Suprapubic skin (tissue), 4 donors: ENCODE measurements around the gene DHX58. TPM values are rescaled to one million over a fixed set of nuclear protein-coding genes. Genes with fewer than 3 reads are reported as not detected.

Experiments used
- DNase-seq, 2 donors: peaks; one replicate each; pipeline ENCODE4 v3.0.0-alpha.2; 2019; ENCODE audit warnings: low spot score in 2 of 2
- H3K27ac ChIP-seq: fragments of 200-600 bp; sonication (generic); one replicate; pipeline ENCODE4 v1.5.1; 2019
- H3K27me3 ChIP-seq: fragments of 200-600 bp; sonication (generic); one replicate; pipeline ENCODE4 v1.5.1; 2019
- H3K36me3 ChIP-seq: fragments of 200-600 bp; sonication (generic); one replicate; pipeline ENCODE4 v1.5.1; 2019
- H3K4me1 ChIP-seq: fragments of 200-600 bp; sonication (generic); one replicate; pipeline ENCODE4 v1.5.1; 2019
- H3K4me3 ChIP-seq: fragments of 200-600 bp; sonication (generic); one replicate; pipeline ENCODE4 v1.5.1; 2019; ENCODE audit warnings: mild to moderate bottlenecking
- H3K9me3 ChIP-seq: fragments of 200-600 bp; sonication (generic); one replicate; pipeline ENCODE4 v1.5.1; 2019
- CTCF ChIP-seq, 2 donors: fragments of 200-600 bp in 1 of 2; fragments of 450-650 bp in 1 of 2; sonication (generic) in 1 of 2; IDR thresholded peaks; one replicate each; pipeline ENCODE4 v1.5.1; 2016 to 2019; ENCODE audit warnings: antibody characterized with exemption in 2 of 2, mild to moderate bottlenecking in 1 of 2, moderate library complexity in 1 of 2
- EP300 ChIP-seq: sonication (generic); formaldehyde crosslinking; IDR thresholded peaks from one replicate; pipeline ENCODE4 v1.6.1; 2017; ENCODE audit warnings: antibody characterized with exemption
- POLR2A ChIP-seq, 2 donors: fragments of 450-650 bp; IDR thresholded peaks; one replicate each; pipeline ENCODE4 v1.6.1; 2017; ENCODE audit warnings: antibody characterized with exemption in 2 of 2, mild to moderate bottlenecking in 2 of 2, moderate library complexity in 2 of 2
- POLR2AphosphoS5 ChIP-seq, 3 donors: sonication (generic); formaldehyde crosslinking; IDR thresholded peaks; one replicate each; pipeline ENCODE4 v1.6.1; 2017; ENCODE audit warnings: antibody characterized with exemption in 3 of 3
- WGBS: methylation state at CpG from one replicate; pipeline ENCODE4 v1.1.5; 2018; 5-methylcytosine and 5-hydroxymethylcytosine counted together
- total RNA-seq, 4 donors: library from RNA; depleted of rRNA; stranded (reverse); fragments of >200 nt; gene quantifications; one replicate each; pipeline ENCODE4 v1.1.0, GENCODE V29; 2016

The DHX58 gene
- total RNA-seq, 4 donors from 2014 or later, result 8.2 to 14.2 (median 11.9) TPM

- DNase-seq, result no peak
Measured at GRCh38 chr17:42131981-42132432, 19.5 kb upstream of the DHX58 start.

GRCh38 chr17:42131232-42131631, 18.7 kb upstream of the DHX58 start:
- H3K27ac ChIP-seq, result peak overlapping the region; percentile 55

More at GRCh38 chr17:42131981-42132432, 19.5 kb upstream of the DHX58 start:
- Histone ChIP-seq H3K27ac (peak overlapping the region; percentile 55), H3K27me3 (no peaks in the 10 kb centered on the region), H3K4me1 (peaks cover 74% of the 10 kb centered on the region), H3K4me3 (no peak overlapping the region), H3K9me3 (no peaks in the 10 kb centered on the region), H3K36me3 (peaks cover 38% of the 10 kb centered on the region)
- TF ChIP-seq CTCF (IDR thresholded peaks at IDR 0.05) (no peak), POLR2A (IDR thresholded peaks at IDR 0.05) (no peak), POLR2AphosphoS5 (IDR thresholded peaks at IDR 0.05) (no peak), EP300 (no peak)
- 56% methylated on average over 4 of the region's 4 CpGs for WGBS

GRCh38 chr17:42130310-42130936, 17.9 kb upstream of the DHX58 start:
- DNase-seq, result no peak
- TF ChIP-seq POLR2AphosphoS5 (IDR thresholded peaks at IDR 0.05) (no peak), CTCF (IDR thresholded peaks at IDR 0.05) (no peak), EP300 (no peak), POLR2A (IDR thresholded peaks at IDR 0.05) (no peak)
- Histone ChIP-seq H3K4me3 (no peak overlapping the region), H3K27me3 (no peaks in the 10 kb centered on the region), H3K27ac (peak overlapping the region; percentile 55), H3K4me1 (peaks cover 60% of the 10 kb centered on the region), H3K9me3 (no peaks in the 10 kb centered on the region), H3K36me3 (peaks cover 50% of the 10 kb centered on the region)
- 95% methylated on average over 11 of the region's 16 CpGs for WGBS

More at GRCh38 chr17:42131232-42131631, 18.7 kb upstream of the DHX58 start:
- DNase-seq, result no peak
- H3K9me3 ChIP-seq, result no peaks in the 10 kb centered on the region
- H3K27me3 ChIP-seq, result no peaks in the 10 kb centered on the region
- H3K4me3 ChIP-seq, result no peak overlapping the region
- TF ChIP-seq EP300 (no peak), POLR2A (IDR thresholded peaks at IDR 0.05) (no peak), CTCF (IDR thresholded peaks at IDR 0.05) (no peak), POLR2AphosphoS5 (IDR thresholded peaks at IDR 0.05) (no peak)
- H3K36me3 ChIP-seq, result peaks cover 45% of the 10 kb centered on the region
- WGBS, result 96% methylated on average over 4 of the region's 4 CpGs
- peaks cover 68% of the 10 kb centered on the region for H3K4me1 ChIP-seq

- H3K9me3 ChIP-seq, result no peaks in the 10 kb centered on the region
- H3K4me3 ChIP-seq, result no peak overlapping the region
- peak overlapping the region; percentile 46 for H3K27ac ChIP-seq
- WGBS, result 83% methylated on average over 6 of the region's 8 CpGs
- no peaks in the 10 kb centered on the region for H3K27me3 ChIP-seq
- DNase-seq, result no peak
- H3K4me1 ChIP-seq, result peaks cover 48% of the 10 kb centered on the region
- H3K36me3 ChIP-seq, result peaks cover 60% of the 10 kb centered on the region
- TF ChIP-seq EP300, result no peak
- no peak for TF ChIP-seq POLR2A (IDR thresholded peaks at IDR 0.05)
- no peak for TF ChIP-seq CTCF (IDR thresholded peaks at IDR 0.05)
- no peak for TF ChIP-seq POLR2AphosphoS5 (IDR thresholded peaks at IDR 0.05)
Measured at GRCh38 chr17:42129109-42129837, 16.8 kb upstream of the DHX58 start.

GRCh38 chr17:42127414-42127813, 14.9 kb upstream of the DHX58 start:
- H3K9me3 ChIP-seq, result no peaks in the 10 kb centered on the region
- no peak overlapping the region for H3K27ac ChIP-seq
- DNase-seq, result no peak
- WGBS, result 91% methylated on average over 6 of the region's 6 CpGs
- no peak overlapping the region for H3K4me3 ChIP-seq
- H3K27me3 ChIP-seq, result no peaks in the 10 kb centered on the region
- peaks cover 60% of the 10 kb centered on the region for H3K36me3 ChIP-seq
- TF ChIP-seq EP300 (no peak), CTCF (IDR thresholded peaks at IDR 0.05) (no peak), POLR2A (IDR thresholded peaks at IDR 0.05) (no peak), POLR2AphosphoS5 (IDR thresholded peaks at IDR 0.05) (no peak)
- H3K4me1 ChIP-seq, result peaks cover 34% of the 10 kb centered on the region
